ENCODE measurements around the gene PAPOLA. TPM values are rescaled to one million over a fixed set of nuclear protein-coding genes. Genes with fewer than 3 reads are reported as not detected.
"Not testable (repeated sequence)": the region's sequence is repeated elsewhere in the genome, so short reads cannot be mapped to it uniquely, and the experiment has no call there.

Gene PAPOLA
- polyA plus RNA-seq, 4 donors: 183 to 245 (median 225) TPM

GRCh38 chr14:96501217-96501739, 904 bp upstream of the PAPOLA start:
- peak in 1 of 4 donors; percentile 1 for DNase-seq (ENCODE audit: low read depth in 4 of 4, low spot score in 3 of 4)

GRCh38 chr14:96502621-96503305, 581 bp downstream of the PAPOLA start:
- peak in 3 of 4 donors; percentile 19 to 34 (median 24) for DNase-seq (ENCODE audit: low read depth in 4 of 4, low spot score in 3 of 4)

GRCh38 chr14:96503306-96503679, 1.1 kb downstream of the PAPOLA start:
- peak in 2 of 4 donors; percentile 0 to 5 for DNase-seq (ENCODE audit: low read depth in 4 of 4, low spot score in 3 of 4)

- not testable (repeated sequence) for DNase-seq (ENCODE audit: low read depth in 4 of 4, low spot score in 3 of 4)
Measured at GRCh38 chr14:96504353-96504752, 2.2 kb downstream of the PAPOLA start.

- DNase-seq (ENCODE audit: low read depth in 4 of 4, low spot score in 3 of 4): no peak
Measured at GRCh38 chr14:96507723-96508122, 5.5 kb downstream of the PAPOLA start.

- no peak for DNase-seq (ENCODE audit: low read depth in 4 of 4, low spot score in 3 of 4)
Measured at GRCh38 chr14:96508900-96509299, 6.7 kb downstream of the PAPOLA start.

GRCh38 chr14:96509457-96510090, 7.4 kb downstream of the PAPOLA start:
- DNase-seq (ENCODE audit: low read depth in 4 of 4, low spot score in 3 of 4): no peak

GRCh38 chr14:96511146-96511545, 9.0 kb downstream of the PAPOLA start:
- DNase-seq (ENCODE audit: low read depth in 4 of 4, low spot score in 3 of 4): no peak

GRCh38 chr14:96511667-96512066, 9.5 kb downstream of the PAPOLA start:
- no peak for DNase-seq (ENCODE audit: low read depth in 4 of 4, low spot score in 3 of 4)

GRCh38 chr14:96512122-96512521, 9.9 kb downstream of the PAPOLA start:
- DNase-seq (ENCODE audit: low read depth in 4 of 4, low spot score in 3 of 4): no peak

- no peak for DNase-seq (ENCODE audit: low read depth in 4 of 4, low spot score in 3 of 4)
Measured at GRCh38 chr14:96512602-96513397, 10.6 kb downstream of the PAPOLA start.

GRCh38 chr14:96514694-96515093, 12.5 kb downstream of the PAPOLA start:
- DNase-seq (ENCODE audit: low read depth in 4 of 4, low spot score in 3 of 4): no peak

GRCh38 chr14:96515731-96516130, 13.5 kb downstream of the PAPOLA start:
- no peak for DNase-seq (ENCODE audit: low read depth in 4 of 4, low spot score in 3 of 4)

GRCh38 chr14:96516351-96516750, 14.2 kb downstream of the PAPOLA start:
- no peak for DNase-seq (ENCODE audit: low read depth in 4 of 4, low spot score in 3 of 4)

GRCh38 chr14:96519970-96520369, 17.8 kb downstream of the PAPOLA start:
- DNase-seq (ENCODE audit: low read depth in 4 of 4, low spot score in 3 of 4): no peak

GRCh38 chr14:96525452-96525851, 23.3 kb downstream of the PAPOLA start:
- DNase-seq (ENCODE audit: low read depth in 4 of 4, low spot score in 3 of 4): no peak

GRCh38 chr14:96532632-96533031, 30.4 kb downstream of the PAPOLA start:
- no peak for DNase-seq (ENCODE audit: low read depth in 4 of 4, low spot score in 3 of 4)

- DNase-seq (ENCODE audit: low read depth in 4 of 4, low spot score in 3 of 4): no peak
Measured at GRCh38 chr14:96536807-96537206, 34.6 kb downstream of the PAPOLA start.

GRCh38 chr14:96538097-96538989, 36.2 kb downstream of the PAPOLA start:
- no peak for DNase-seq (ENCODE audit: low read depth in 4 of 4, low spot score in 3 of 4)

- DNase-seq (ENCODE audit: low read depth in 4 of 4, low spot score in 3 of 4): no peak
Measured at GRCh38 chr14:96538990-96539317, 36.8 kb downstream of the PAPOLA start.
